GM18508 (cell line): ENCODE measurements around the gene WDR82.
"Not testable (repeated sequence)": the region's sequence is repeated elsewhere in the genome, so short reads cannot be mapped to it uniquely, and the experiment has no call there.

Experiments used
- ATAC-seq: cut with Tn5 transposase; IDR thresholded peaks from one replicate; pipeline ENCODE4 v1.9.1; 2021; ENCODE audit warnings: moderate number of reproducible peaks; ENCODE audit not compliant: insufficient read depth, unreplicated experiment

Gene WDR82

DNA sequence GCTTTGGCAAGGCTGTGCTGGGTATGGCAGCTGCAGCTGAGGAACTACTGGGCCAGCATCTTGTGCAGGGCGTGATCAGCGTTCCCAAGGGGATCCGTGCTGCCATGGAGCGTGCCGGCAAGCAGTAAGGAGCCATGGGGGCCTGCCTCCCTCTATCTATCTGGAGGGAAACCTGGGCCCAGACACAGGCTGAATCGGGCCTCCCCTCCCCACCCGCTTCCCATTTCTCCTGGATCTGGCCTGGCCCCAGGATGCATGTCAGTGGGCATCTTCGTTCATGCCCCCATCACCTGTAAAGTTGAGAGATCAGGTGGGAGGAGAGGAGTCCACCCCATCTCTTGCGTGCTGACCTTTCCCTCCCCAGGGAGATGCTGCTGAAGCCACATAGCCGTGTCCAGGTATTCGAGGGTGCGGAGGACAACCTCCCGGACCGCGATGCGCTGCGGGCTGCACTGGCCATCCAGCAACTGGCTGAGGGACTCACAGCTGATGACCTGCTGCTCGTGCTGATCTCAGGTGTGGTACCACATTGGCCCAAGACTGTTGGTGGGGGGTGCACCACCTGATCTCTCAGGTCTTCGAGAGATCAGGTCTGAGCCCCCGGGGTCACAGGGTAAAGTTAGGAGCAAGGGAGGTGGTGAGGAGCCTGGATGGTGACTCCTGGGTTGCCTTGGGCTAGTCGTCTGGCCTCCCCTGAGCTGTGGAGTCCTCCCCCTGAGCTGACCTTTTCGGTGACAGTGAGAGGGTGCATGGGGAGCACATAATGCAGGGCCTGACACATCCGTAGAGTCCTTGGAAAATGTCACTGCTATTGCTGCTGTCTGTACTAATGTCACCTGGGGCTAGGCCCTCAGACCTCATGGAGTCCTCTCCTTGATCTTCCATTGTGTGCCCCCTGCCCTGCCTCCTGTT, 12.4 kb upstream of the WDR82 start:
- ATAC-seq, result no peak

DNA sequence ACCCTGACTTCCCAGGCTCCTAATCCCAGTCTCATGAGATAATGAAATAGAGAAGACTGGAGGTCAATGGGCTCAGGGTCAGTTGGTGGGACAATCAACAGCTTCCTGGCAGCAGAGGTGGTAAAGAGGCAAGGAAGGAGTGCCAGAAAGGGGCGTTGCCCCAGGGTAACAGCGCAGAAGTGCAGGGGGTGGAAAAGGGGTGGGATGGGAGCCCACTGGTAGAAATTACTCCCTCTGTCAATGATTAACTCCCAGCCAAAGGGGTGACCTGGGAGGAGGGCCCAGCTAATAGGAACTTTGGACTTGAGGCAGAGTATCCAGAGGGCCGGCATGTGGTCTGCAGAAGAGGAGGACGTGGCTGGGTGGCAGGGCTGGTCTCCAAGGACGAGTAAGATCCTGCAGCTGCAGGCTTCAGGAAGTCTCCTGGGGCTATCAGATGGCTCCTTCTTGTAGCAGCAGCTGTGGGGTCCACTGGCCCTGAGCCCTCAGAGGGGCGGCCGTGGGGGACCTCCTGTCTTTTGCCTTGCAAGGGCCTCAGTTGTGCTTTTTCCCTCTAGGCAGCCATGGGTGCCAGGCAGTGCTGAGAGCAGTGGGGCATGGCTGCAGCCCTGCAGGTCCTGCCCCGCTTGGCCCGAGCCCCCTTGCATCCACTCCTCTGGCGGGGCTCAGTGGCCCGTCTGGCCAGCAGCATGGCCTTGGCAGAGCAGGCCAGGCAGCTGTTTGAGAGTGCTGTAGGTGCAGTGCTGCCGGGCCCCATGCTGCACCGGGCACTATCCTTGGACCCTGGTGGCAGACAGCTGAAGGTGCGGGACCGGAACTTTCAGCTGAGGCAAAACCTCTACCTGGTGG, 11.5 kb upstream of the WDR82 start:
- no peak for ATAC-seq

DNA sequence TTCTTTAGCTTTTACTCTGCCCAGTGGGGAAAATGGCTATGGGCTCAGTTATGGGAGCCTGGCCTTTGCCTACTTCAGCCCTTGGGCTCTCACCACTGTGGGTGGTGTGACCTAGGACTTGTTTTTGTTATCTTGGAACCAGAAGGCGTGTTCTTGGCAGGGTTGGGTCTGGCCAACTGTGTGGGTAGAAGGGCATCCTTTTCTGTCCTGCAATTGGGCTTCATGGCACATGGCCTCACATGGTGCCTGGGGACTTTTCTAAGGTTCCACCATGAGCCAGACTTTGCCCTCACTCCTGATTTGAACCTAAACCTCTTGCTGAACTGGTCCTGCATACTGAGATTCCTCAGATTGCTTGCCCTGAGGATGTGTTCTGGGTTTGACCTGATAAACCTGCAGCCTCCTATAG, 10.9 kb upstream of the WDR82 start:
- no peak for ATAC-seq

DNA sequence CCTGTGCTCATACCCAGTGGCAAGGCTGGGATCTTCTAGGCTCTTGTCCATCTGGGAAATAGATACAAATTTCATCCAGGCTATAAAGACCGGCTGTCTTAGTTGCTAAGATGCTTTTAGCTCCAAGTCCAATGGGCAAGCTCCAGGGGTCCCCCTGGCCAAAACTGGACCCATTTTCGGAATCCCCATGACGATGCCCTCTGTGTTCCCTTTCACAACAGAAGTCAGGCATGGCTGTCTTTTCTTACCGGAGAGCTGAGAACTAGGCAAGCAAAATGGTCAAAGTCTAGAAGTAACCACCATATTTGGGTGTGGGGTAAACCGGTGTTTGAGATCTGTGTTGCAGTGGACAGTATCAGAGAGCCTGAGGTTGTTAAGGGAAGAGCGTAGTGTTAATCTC, 10.2 kb upstream of the WDR82 start:
- no peak for ATAC-seq

DNA sequence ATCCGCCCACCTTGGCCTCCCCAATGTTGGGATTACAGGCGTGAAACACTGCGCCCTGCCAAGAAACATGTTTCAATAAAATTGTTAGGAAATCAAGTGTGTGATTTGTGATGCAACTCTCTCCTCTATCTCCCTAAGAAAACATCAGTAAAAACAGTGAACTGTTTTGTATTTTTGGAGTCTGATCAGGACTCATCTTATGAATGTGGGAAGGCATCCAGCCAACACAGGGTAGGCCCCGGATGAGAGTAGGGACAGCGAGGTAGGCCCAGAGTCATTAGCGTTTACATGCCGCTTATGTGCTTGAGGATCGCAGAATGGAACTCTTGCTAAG, 8.3 kb upstream of the WDR82 start:
- ATAC-seq, result no peak

DNA sequence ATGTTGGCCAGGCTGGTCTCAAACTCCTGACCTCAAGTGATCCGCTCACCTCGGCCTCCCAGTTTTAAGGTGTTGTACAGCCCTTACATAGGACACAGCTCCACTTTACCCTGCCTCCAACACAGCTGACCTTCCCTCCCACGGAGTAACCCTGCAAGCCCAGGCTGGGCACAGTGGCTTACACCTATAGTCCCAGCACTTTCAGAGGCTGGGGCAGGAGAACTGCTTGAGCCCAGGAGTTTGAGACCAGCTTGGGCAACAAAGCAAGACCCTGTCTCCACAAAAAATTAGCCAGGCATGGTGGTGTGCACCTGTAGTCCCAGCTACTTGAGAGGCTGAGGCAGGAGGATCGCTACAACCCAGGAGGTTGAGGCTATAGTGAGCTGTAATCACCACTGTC, 5.6 kb upstream of the WDR82 start:
- not testable (repeated sequence) for ATAC-seq

DNA sequence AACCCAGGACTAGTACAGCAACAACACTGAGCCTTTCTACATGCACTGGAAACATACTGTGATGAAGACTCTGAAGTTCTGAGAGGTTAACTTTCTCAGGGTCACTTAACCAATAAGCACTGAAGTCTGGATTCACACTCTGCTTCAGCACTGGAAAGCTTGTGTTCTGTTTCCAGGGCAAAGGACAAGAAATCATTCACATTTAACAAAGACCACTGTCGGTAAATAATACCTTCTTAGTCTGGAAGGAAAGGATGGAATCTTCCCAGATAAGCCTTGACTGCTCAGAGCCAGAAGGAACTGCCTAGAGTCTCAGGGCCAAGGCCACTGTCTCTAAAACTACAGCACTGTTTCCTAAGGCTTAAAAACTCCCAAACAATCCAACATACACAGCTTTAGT, 4.9 kb upstream of the WDR82 start:
- ATAC-seq, result no peak

DNA sequence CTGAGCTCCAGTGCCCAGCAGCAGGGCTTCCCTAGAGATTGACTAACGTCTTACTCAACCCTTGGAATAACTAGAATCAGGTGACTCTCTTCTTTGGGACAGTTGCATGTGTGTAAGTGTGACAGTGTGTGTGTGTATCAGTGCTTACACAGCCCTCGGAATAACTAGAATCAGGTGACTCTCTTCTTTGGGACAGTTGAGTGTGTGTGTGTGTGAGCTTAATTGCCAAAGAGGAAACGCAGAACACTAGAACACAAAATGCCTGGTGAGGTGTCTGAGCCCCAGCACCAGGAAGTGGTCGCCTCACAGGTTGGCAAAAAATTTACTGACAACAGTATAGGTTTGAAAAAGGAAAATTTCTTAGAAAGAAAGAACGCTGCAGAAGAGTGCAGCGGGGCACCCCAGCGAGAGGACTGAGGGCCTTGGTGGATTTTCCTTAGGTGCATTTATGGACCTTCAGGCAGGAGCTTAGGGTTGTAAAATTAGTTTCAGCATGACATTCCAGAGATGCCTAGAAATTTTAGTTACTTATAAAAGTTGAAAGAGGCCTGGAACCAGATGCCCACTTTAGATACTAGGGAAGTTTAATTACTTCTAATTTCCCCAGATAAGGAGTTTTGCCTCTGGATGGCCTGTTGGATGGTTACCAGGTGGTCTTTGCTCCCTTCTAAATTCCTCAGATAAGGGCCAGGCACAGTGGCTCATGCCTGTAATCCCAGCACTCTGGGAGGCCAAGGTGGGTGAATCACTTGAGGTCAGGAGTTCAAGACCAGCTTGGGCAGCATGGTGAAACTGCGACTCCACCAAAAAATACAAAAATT, 3.7 kb upstream of the WDR82 start:
- no peak for ATAC-seq

DNA sequence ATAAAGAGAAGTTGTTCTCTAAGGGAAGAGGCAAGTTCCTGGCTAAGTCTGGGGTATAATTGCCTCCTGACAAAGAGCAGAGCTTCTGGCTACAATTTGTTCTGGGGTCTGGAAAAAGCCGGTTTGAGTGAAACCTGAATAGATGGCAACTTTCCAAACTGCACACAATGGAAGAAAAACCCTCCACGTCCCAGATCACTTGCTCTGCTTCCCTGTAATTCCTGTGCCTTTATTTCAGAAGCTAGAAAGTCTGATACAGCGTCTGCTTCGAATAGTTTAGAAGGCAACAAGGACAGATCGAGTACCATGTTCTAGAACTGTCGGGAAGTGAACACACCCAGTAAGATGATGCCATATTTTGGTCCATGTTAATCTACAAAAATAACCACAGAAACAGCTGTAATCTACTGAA, 1.6 kb upstream of the WDR82 start:
- no peak for ATAC-seq

DNA sequence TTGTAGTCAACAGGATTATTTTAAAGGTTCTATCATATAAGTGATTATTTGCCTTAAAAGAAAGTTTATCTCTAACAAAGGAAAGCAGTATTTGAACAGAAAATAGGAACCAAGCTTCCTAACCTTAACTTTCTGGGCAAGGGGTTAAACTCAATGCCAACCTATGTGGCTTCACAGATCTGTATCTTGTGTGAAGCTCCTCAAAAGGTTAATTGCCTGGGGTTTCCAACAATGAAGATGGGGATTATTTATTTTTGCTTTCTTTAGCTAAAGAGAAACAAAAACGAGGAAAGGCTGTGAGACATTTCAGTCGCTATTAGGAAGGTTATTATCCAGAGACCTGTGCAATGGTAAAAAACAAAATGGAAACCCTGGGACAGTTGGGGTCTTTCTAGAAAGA, 1.1 kb upstream of the WDR82 start:
- ATAC-seq, result no peak

DNA sequence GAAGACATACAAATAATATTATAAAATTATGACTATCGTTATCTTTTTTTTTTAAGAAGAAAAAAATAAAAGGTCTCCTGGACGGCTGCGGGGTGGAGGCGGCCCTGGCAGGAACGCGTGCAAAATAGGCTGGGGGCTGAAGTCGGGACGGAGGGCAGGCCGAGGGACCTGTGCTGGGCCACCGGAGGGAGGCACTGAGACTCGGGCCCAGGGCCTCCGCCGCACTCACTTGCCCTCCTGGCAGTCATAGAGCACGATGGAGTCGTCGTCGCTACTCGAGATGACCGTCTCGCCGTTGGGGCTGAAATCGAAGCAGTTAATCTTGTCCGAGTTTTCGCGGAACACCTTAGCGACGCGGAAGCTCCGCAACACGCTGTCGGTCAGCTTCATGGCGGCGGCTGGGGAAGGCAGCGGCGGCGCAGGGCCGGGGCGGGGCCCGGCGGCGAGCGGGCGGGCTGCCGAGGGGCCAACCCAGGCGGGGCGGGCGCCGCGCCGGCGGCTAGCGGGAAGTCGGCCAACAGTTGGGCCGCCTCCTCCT, 408 bp downstream of the WDR82 start:
- ATAC-seq, result no peak

DNA sequence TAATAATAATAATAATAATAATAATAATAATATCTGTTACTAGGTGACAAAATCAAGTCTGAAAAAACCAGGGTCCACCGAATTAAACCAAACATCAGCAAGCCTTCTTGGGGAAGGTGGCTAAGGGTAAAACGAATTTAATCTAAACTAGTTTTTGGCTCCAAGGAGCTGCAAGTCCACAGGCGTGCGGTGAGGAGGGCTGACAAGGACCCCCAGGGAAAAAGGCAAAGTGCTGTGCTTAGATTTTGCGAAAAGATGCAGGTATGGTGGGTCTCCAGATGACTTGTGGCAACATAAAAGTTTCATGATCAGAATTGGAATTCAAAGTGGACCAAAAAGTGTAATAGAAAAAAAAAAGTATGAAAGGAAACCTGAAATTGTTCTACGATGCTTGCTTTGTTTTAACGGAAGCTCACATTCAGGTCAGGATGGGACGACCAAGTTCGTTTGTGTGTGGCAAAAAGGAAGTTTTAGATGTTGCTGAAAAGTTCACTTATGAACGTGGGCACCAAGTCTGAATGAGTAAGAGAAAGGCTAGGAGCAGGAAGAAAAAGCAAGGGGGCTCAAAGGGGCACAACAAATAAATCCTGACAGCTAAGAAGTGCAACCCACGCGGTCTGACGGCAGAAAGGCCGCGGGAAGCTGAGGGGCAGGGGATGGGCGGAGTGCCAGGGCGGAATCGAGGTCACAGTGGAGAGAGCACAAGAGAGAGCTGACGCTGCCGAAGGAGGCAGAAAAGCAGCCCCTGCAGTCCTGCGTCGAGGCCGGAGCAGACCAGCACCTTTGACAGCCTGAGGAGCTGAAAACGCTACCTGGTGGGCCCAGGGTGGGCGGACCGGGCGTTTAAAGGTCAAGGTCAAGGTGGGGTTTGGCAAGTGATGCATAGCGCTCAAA, 1.1 kb downstream of the WDR82 start:
- ATAC-seq, result no peak

DNA sequence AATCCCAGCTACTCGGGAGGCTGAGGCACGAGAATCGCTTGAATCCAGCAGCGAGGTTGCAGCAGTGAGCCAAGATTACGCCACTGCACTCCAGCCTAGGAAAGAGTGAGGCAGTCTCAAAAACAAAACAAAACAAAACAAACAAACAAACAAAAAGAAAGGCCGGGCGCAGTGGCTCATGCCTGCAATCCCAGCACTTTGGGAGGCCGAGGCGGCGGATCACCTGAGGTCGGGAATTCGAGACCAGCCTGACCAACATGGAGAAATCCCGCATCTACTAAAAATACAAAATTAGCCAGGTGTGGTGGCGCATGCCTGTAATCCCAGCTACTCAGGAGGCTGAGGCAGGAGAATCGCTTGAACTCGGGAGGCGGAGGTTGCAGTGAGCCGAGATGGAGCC, 3.7 kb downstream of the WDR82 start:
- not testable (repeated sequence) for ATAC-seq

DNA sequence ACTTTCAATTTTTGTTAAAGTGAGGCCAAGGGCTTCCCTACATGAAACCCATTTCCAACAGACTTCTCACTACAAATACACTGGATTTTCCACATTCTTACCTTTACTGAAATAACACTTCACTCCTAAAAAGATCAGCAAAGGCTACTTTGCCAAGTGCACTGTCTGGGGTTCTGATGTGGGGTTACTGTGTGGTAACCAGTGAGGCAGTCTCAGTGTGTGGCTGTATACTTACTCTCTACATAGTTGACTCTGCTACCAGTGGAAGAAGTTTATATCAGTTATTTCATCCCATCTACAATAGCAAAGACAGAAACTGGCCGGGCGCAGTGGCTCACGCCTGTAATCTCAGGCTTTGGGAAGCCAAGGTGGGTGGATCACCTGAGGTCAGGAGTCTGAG, 5.6 kb downstream of the WDR82 start:
- no peak for ATAC-seq

DNA sequence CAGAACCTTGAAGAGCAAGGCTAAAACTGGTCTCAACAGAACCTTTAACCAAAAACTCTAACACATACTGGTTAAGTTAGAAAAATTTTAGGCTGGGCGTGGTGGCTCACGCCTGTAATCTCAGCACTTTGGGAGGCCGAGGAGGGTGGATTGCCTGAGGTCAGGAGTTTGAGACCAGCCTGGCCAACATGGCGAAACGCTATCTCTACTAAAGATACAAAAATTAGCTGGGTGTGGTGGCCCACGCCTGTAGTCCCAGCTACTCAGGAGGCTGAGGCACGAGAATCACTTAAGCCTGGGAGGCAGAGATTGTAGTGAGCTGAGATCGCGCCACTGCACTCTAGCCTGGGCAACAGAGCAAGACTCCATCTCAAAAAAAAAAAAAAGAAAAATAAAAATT, 6.3 kb downstream of the WDR82 start:
- ATAC-seq, result not testable (repeated sequence)

DNA sequence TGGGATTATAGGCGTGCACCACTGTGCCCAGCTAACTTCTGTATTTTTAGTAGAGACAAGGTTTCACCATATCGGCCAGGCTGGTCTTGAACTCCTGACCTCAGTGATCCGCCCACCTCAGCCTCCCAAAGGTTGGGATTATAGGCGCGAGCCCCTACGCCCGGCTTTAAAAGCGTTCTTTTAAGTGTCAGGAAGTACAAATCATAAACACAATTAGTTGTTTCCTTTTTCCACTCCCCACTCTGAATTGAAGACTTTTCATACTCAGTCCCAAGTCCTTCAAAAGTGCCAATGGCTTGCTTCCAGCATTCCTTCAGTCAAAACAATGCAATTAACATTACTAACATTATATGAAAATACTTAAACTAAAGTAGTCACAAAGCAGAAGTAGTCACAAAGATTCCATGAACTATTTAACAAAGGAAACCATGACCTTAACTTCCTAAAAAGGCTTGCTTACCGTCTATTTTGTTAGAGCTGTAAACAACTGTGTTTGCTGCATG, 8.1 kb downstream of the WDR82 start:
- no peak for ATAC-seq

DNA sequence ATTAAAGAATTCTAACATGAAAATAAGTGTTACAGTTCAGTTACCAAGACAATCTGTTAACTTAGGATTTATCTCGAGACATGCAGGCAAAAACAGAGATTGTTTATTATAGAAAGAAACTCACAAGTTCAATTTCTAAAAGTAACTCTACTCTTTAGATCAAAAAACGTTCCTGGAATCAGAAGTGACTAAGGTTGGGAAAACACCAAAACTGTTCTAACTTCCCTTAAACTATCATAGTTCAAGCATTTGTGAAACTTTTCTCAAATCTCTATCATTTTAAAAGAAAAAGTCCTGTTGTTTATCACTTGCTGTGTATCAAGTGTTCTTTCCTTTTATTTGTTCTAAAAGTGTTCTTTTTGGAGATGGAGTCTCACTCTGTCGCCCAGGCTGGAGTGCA, 8.7 kb downstream of the WDR82 start:
- no peak for ATAC-seq

DNA sequence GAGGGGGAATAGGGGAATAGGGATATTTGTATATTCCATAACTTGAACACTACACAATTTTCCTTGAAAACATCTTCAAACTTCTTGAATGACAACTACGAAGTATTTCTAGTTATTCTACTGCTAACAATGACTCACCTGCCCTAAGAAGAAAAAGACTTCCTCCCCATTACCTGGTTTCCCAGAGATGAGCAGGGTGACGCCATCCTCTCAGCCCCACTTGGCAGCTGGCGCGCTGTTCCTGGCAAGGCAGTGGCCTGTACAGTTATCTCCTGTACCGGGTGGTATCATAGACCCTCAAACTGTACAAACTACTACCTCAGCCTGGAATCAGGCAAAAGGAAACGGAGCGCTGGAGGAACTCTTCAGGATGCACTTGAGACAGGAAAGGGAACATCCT, 10.4 kb downstream of the WDR82 start:
- no peak for ATAC-seq

DNA sequence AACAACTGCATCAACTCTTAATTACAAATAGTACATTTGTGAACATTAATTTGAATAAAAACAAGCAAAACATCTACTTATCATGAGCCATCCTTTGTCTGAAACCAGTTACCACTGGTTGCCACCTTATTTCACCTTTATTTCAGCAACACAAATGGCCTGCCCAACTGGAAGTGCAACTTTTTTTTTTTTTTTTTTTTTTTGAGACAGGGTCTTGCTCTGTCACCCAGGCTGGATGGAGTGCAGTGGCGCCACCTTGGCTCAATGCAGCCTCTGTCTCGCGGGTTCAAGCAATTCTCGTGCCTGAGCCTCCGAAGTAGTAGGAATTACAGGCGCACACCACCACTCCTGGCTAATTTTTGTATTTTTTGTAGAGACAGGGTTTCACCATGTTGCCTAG, 13.1 kb downstream of the WDR82 start:
- ATAC-seq, result no peak
